ENCODE measurements around the gene COPS3.

DNA sequence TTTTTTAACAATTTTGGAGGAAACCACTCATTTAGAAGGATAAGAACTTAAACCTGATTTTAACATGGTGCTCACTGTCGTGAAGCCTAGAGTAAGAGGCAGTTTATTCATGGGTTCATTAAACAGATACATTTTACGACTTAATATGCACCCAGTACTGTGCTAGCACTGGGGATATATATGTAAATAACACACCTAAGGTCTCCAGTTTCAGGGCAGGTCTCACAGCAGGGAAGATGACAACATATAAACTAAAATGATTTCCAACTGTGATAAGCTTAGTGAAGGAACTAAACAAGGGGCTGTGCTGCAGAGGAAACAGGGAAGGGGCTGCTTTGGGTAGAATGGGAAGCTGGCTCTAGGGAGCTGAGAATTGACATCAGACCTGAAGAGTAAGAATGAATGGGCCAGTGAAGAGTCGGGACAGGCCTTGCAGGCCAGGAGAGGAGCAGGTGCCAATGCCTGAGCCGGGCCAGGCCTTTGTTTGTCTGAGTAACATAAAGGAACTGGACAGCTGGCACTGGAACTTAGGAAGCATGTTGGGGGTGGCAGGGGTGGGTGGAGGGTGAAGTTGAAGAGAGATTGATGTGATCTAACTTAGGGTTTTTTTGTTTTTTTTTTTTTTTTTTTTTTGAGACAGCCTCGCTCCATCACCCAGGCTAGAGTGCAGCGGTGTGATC is 34.2 kb upstream of the COPS3 start:
- TF ChIP-seq, protein P1, sequence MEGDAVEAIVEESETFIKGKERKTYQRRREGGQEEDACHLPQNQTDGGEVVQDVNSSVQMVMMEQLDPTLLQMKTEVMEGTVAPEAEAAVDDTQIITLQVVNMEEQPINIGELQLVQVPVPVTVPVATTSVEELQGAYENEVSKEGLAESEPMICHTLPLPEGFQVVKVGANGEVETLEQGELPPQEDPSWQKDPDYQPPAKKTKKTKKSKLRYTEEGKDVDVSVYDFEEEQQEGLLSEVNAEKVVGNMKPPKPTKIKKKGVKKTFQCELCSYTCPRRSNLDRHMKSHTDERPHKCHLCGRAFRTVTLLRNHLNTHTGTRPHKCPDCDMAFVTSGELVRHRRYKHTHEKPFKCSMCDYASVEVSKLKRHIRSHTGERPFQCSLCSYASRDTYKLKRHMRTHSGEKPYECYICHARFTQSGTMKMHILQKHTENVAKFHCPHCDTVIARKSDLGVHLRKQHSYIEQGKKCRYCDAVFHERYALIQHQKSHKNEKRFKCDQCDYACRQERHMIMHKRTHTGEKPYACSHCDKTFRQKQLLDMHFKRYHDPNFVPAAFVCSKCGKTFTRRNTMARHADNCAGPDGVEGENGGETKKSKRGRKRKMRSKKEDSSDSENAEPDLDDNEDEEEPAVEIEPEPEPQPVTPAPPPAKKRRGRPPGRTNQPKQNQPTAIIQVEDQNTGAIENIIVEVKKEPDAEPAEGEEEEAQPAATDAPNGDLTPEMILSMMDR (conservative IDR thresholded peaks at IDR 0.05), result no peak
- TF ChIP-seq EZH2 (IDR thresholded peaks at IDR 0.05; ENCODE audit: low read depth), result no peak
